ENCODE measurements around the gene HOXA11. TPM values are rescaled to one million over a fixed set of nuclear protein-coding genes. Genes with fewer than 3 reads are reported as not detected.

The HOXA11 gene
- total RNA-seq, 1 donor from 2014 or later = not detected

DNA sequence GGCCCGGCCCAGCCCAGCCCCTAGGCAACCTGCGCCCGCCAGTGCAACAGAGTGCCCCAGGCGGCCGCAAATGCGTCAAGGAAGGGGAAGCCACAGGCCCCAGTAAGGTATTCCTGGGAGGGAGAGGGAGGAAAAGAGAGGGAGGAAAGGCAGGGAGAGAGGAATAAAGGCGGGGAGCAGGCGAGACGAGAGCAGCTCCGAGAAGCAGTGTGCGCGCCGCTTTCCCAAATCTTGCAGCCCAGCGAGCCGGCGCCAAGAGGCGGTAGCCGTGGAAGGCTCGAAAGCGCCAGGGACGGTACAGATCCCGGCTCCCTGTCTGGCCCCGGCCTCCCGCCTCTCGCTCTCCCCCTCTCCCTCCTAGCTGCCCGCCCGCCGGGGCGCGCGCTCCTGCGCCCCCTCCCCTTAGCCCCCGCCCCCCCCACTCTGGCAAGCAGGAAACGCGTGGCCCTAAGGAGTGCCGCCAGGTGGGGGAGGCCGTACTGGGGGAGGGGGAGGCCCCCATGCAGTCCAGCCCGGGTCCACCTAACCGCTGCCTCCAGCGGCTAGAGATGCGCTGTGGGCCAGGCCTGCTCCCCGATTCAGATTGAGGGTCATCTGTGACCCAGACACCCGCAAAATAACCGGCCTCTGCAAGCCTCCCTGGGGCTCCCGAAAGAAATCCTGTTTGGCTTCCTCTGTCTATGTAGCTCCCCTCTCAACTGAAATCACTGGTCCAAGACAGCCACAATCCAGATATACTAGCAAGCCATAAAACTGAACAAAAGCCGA lies 15.2 kb downstream of the HOXA11 start:
- Histone ChIP-seq H3K27ac (no peak overlapping the region), H3K4me3 (no peak overlapping the region), H3K9me3 (no peaks in the 10 kb centered on the region), H3K27me3 (peaks cover 78% of the 10 kb centered on the region), H3K4me1 (peaks cover 0 to 23% of the 10 kb centered on the region in 2 donors), H3K36me3 (no peaks in the 10 kb centered on the region)
- peak in 1 of 2 donors; percentile 52 for DNase-seq (ENCODE audit: low spot score in 2 of 2)
- intact Hi-C loops (cut with DNase I) = loop anchor here (10.0 kb wide), 1 partner anchor 1275 kb away; no protein-coding TSS in a partner anchor
- TF ChIP-seq, protein P1, sequence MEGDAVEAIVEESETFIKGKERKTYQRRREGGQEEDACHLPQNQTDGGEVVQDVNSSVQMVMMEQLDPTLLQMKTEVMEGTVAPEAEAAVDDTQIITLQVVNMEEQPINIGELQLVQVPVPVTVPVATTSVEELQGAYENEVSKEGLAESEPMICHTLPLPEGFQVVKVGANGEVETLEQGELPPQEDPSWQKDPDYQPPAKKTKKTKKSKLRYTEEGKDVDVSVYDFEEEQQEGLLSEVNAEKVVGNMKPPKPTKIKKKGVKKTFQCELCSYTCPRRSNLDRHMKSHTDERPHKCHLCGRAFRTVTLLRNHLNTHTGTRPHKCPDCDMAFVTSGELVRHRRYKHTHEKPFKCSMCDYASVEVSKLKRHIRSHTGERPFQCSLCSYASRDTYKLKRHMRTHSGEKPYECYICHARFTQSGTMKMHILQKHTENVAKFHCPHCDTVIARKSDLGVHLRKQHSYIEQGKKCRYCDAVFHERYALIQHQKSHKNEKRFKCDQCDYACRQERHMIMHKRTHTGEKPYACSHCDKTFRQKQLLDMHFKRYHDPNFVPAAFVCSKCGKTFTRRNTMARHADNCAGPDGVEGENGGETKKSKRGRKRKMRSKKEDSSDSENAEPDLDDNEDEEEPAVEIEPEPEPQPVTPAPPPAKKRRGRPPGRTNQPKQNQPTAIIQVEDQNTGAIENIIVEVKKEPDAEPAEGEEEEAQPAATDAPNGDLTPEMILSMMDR (IDR thresholded peaks at IDR 0.05) = no peak

DNA sequence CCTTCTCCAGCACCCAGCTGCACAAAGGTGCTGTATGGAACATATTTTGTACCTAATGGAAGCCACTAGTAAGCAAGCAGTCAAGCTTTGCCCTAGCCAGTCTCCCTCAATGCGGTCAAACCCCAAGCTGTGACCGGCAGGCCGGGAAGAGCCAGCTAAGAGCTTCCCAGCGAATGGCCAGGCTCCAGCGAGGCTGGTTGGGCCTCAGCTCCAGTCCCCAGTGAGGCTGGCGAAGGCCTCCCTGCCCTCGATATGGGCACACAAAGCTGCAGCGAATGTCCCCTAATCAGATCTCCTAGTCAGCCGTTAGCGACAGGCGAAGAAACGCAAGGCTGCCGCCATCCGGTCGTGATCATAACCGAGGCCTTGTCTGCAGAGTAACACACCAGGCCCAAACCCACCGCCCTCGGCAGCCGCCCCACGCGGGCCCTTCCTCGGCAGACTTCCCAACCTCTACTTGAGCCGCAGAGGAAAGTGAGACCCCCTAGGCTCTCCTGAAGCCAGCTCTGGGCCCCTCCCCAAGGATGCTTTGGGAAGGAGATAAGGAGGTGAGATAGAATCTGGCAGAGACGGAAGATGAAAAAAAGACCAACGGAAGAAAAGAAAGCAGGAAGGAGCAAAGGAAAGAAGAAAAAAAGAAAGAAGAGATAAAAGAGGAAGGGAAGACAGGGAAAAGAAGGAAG lies 16.6 kb downstream of the HOXA11 start:
- Histone ChIP-seq H3K36me3 (no peaks in the 10 kb centered on the region), H3K4me1 (peaks cover 0 to 14% of the 10 kb centered on the region in 2 donors), H3K27me3 (peaks cover 71% of the 10 kb centered on the region), H3K27ac (no peak overlapping the region), H3K9me3 (no peaks in the 10 kb centered on the region), H3K4me3 (no peak overlapping the region)
- DNase-seq (ENCODE audit: low spot score in 2 of 2) = no peak
- TF ChIP-seq, protein P1 (IDR thresholded peaks at IDR 0.05) = no peak
- intact Hi-C loops (cut with DNase I) = loop anchor here (10.0 kb wide), 1 partner anchor 1274 kb away; no protein-coding TSS in a partner anchor

DNA sequence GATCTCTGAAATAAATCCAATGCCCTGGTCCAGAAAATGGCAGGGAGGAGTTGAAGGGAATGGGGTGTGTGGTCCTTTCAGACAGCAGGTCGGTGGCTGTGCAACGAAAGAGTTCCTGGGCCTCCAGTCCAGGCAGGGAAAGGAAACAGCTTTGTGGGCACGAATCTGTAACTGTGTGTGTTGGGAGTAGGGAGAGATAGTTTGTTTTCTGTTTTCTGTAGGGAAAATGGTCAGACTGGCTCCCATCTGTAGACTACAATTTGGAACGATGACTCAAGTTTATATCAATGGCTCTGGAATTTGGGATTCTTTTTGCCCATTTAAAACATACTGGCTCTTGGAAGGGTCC lies 17.1 kb downstream of the HOXA11 start:
- TF ChIP-seq, protein P1 (IDR thresholded peaks at IDR 0.05) = no peak
- Histone ChIP-seq H3K4me1 (peaks cover 0 to 9% of the 10 kb centered on the region in 2 donors), H3K27me3 (peaks cover 66% of the 10 kb centered on the region), H3K9me3 (no peaks in the 10 kb centered on the region), H3K4me3 (no peak overlapping the region), H3K36me3 (no peaks in the 10 kb centered on the region), H3K27ac (no peak overlapping the region)
- intact Hi-C loops (cut with DNase I) = loop anchor here (10.0 kb wide), 1 partner anchor 1273 kb away; no protein-coding TSS in a partner anchor
- DNase-seq (ENCODE audit: low spot score in 2 of 2) = no peak

DNA sequence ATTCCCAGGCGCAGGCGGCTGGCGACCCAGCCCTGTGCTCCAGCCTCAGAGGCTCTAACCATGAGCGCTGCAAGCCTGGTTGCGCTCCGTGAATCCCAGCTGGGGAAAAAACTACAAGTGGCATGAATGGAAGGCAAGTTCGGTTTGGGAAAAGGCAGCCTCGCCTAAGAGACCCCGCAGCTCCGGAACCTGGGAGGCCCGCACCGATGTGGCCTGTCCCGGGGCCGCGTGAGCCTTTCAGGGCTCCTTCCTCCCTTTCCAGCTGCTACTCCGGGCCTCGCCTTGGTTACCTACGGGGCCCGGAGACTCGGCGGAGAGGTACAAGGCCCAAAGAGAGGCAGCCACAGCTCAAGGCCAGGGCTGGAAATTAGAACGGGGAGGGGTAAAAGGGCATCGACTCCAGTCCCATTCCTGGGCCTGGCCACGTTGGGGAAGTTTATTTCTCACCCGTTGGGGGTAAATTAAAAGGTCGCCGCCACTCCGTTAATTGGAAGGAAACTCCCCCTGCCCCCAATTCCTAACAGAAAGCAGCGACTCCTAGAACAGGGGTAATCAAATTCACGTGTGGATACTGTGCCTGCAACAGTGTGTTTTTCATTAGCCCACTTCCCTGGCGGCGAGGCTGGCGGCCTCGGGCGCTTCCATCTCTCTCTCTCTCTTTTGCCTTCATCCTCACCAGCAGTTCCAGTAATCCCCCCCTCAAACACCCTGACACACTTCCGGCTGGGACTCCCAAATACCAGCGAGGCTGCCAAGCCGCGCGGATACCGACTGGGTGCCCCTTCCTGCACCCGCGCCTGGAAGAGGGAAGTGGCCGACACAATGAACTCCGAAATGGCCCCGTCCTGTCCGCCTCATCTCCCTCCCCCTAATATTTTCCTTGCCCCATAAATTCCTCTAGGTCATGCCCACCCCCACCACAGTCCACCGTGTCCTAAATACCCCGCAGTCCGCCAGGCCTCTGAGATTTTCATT lies 18.2 kb downstream of the HOXA11 start:
- peak overlapping the region; percentile 45 to 59 for H3K4me3 ChIP-seq
- H3K27ac ChIP-seq = no peak overlapping the region
- DNase-seq (ENCODE audit: low spot score in 2 of 2) = no peak
- H3K27me3 ChIP-seq = peaks cover 55% of the 10 kb centered on the region
- H3K36me3 ChIP-seq = no peaks in the 10 kb centered on the region
- TF ChIP-seq, protein P1 (IDR thresholded peaks at IDR 0.05) = no peak
- H3K4me1 ChIP-seq = peaks cover 0 to 8% of the 10 kb centered on the region in 2 donors
- H3K9me3 ChIP-seq = no peaks in the 10 kb centered on the region
- intact Hi-C loops (cut with DNase I) = loop anchor here (10.0 kb wide), 1 partner anchor 1272 kb away; no protein-coding TSS in a partner anchor

DNA sequence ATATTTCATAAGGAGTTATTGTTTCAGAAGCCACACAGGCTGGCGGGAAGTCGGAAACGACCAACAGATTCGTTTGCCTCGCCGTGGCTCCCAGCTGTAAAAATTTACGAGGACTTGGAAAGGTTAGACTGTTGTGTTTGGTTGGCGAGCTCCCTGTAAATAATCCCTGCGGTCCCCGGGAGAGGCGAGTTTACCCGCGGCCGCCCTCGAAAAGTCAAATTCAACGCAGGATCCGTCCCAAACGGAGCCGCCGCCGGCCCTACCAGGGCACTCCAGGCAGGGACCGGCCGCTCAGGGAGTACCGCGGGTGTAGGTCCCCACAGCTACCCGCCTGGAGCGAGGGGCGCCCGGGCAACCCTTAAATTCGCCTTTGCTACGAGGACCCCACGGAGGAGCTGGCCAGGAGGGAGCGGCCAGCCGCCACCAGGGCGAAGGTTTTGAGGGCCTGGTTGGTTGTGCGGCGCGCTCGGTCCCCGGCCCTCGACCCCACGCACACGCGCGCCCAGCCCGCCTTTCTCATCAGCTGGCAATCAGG lies 19.0 kb downstream of the HOXA11 start:
- H3K4me1 ChIP-seq = peaks cover 0 to 8% of the 10 kb centered on the region in 2 donors
- no peak overlapping the region for H3K27ac ChIP-seq
- DNase-seq (ENCODE audit: low spot score in 2 of 2) = no peak
- TF ChIP-seq, protein P1 (IDR thresholded peaks at IDR 0.05) = no peak
- no peaks in the 10 kb centered on the region for H3K36me3 ChIP-seq
- intact Hi-C loops (cut with DNase I) = loop anchor here (10.0 kb wide), 1 partner anchor 1271 kb away; no protein-coding TSS in a partner anchor
- H3K9me3 ChIP-seq = no peaks in the 10 kb centered on the region
- peak overlapping the region; percentile 45 to 59 for H3K4me3 ChIP-seq
- H3K27me3 ChIP-seq = peaks cover 48% of the 10 kb centered on the region
